HG03108 (cell line): Measurements from ENCODE around the gene TXNL1.
A peak's percentile ranks its signal among the peaks of the same experiment; 100 is the strongest.
"Not testable (repeated sequence)": the region's sequence is repeated elsewhere in the genome, so short reads cannot be mapped to it uniquely, and the experiment has no call there.

Experiments used
- ATAC-seq: cut with Tn5 transposase; IDR thresholded peaks from one replicate; pipeline ENCODE4 v1.9.1; 2021; ENCODE audit warnings: moderate library complexity; ENCODE audit not compliant: unreplicated experiment

The TXNL1 gene

DNA sequence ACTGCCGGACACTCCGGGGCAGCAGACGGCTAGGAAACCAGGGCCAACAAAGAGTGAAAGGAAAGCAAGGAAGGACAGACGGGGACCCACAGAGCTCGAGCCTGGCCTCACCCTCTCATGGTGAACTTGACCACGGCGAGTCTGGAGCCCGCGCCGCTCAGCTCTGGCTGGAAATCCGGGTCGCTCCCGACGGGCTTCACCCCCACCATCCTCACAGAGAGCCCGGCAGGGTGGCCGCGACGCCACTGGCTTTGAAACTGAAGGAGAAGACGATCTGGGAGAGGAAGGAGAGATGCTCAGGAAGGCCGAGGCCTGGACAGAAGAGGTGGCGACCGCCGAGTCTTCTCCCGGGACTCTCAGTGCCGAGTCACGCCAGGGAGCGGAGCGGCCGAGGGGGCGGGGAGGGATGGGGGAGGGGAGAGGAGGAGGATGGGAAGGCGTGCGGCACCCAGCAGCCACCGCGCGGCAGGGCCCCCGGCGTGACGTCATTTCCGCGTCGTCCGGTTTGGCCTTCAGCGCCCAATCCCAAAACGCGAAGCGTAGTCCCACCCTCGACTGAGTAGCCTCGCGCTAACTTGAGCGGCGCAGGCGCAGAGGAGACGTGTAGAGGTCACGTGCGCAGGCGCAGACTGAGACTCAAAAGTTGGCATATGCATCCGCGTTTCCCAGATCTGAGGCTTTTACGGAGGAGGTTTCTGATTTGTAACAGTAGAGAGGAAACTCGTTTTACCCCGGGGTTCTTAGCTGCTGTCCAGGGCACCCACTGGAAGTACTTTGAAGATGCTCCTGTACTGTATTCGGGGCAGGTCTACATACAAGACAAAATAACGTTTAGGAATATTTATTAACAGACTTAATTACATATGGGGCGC lies at the start of gene TXNL1:
Gene TXNL1 (minus strand): TSS at position 361 of the 872 bp plus-strand sequence. CDS start 152 bp downstream, at position 209.
- peak; percentile 94 for ATAC-seq

DNA sequence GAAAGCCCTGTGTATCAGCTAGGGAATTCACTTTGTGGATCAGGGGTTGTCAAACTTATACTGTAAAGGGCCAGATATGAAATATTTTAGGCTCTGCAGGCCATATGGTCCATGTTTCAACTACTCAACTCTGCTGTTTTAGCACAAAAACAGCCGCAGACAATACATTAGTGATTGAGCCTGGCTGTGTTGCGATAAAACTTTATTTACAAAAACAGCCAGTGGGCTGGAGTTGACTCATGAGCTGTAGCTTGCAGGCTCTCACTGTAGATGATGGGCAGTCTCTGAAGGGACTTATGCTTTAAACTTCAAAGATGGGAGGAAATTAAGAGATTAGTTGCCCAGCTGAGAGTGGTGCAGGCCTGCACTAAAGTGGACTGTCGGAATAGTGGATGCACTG lies 45.9 kb upstream of the TXNL1 start:
- ATAC-seq = no peak

DNA sequence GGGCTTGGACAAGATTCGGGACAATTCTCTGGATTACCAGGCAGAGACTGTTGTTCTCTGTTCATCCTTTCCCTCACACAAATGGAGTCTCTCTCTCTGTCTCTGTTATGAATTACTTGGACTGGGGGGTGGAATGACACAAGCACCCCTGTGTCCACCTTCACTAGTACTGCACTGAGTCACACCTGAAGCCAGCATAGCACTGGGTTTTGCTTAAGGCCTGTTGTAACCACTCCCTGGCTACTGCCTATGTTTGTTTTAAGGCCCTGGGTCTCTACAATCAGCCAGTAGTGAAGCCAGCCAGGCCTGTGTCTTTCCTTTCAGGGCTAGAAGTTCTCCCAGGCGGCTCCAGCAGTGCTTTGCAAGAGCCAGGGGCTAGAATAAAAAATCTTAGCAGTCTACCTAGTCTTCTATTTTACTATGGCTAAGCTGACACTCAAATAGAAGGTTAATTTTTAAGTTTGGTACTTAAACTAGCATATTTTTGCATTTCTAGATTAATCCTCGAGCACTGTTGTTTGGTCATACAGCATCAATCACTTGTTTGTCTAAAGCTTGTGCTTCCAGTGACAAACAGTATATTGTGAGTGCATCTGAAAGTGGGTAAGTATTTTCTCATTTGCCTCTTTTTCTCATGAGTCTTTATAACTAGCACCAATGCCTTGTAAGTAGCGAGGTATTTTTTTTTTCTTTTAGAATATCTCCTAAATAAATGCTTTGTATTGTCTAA lies 40.6 kb upstream of the TXNL1 start:
- no peak for ATAC-seq

DNA sequence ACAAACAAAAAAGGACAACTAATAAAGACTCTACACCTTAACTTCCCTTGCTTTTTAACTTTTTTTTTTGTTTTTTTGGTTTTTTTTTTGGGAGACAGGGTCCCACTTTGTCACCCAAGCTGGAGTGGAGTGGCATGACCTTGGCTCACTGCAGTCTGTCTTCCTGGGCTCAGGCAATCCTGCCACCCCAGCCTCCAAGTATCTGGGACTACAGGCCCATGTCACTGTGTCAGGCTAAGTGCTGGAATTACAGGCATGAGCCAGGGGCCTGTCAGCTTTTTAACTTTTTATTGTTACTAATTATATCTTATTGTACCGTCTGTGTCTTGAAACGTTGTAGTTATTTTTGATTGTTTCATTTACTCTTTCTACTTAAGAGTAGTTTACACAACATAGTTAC lies 38.2 kb upstream of the TXNL1 start:
- ATAC-seq = no peak

DNA sequence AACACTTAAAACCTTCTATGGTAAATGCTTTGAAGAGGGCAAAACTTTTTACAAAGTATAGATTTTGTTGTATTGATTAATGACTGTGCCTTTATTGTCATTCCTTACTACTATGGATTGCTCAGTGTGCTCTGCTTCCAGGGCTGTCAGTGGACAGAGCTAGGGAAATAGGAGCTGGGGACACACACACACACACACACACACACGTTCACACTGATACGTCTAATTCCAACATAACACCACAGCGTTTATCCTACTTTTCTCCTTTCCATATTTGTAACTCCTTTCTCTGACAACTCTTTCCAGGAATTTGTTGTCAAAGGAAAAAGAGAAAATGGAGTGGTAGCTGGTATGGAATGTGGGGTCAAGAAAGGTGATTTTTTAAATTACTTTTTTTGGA lies 34.6 kb upstream of the TXNL1 start:
- ATAC-seq = no peak

DNA sequence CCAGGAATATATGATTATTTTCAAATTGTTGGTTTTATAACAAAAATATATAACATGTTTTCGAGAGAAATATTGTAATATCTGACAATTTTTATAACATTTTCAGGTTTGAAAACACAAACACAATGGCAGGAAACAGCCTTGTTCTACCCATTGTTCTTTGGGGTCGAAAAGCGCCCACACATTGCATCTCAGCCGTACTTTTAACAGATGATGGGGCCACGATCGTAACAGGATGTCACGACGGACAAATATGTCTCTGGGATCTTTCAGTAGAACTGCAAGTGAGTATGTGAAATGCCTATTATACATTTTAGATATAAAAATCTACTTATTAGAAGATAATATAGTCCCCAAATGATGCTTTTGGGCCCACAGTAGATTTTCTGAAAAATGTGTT lies 34.0 kb upstream of the TXNL1 start:
- no peak for ATAC-seq

DNA sequence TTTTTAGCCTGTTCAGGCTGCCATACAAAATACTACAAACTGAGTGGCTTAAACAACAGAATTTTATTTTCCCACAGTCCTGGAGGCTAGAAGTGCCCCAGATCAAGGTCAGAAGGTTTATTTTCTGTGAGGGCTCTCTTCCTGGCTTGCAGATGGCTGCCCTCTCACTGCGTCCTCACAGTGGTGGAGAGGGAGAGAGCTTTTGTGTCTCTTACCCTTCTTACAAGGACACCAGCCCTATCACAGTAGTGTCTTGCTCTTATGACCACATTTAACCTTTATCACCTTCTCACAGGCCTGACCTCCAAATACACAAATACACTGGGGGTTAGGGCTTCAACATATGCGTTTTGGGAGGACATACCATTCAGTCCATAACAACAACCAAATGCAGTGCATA lies 24.5 kb upstream of the TXNL1 start:
- ATAC-seq = no peak

DNA sequence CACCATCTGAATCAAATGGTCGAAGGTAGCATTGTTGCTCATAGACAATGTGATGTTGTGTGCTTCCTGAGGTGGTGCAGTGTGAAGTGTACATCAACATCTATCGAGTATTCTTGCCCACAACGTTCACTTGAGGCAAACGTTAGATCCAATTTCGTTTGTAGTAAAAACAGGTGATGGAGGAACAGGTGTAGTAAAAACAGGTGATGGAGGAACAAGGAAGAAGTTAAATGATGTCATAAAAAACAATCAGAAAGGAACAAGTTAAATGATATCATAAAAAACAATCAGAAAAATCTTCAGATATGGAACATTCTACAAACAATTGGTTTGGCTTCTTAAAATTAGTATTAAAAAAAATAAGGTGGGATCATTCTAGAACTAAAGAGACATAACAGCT lies 24.1 kb upstream of the TXNL1 start:
- no peak for ATAC-seq

DNA sequence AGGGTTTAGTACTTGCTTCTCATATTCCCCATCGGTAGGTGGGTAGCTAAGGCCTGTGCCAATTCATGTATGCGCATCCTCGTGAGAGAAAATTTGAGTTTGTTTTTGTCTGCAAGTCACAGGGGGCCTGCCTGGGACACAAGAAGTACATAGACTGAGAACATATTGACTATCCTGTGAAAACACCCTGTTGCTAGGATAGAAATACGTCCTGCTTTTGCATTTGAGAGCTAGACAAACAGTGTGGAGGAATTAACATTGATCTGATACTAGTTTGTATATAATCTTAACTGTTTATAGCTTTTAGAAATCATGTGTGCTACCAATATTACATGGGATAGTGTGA lies 23.6 kb upstream of the TXNL1 start:
- no peak for ATAC-seq

DNA sequence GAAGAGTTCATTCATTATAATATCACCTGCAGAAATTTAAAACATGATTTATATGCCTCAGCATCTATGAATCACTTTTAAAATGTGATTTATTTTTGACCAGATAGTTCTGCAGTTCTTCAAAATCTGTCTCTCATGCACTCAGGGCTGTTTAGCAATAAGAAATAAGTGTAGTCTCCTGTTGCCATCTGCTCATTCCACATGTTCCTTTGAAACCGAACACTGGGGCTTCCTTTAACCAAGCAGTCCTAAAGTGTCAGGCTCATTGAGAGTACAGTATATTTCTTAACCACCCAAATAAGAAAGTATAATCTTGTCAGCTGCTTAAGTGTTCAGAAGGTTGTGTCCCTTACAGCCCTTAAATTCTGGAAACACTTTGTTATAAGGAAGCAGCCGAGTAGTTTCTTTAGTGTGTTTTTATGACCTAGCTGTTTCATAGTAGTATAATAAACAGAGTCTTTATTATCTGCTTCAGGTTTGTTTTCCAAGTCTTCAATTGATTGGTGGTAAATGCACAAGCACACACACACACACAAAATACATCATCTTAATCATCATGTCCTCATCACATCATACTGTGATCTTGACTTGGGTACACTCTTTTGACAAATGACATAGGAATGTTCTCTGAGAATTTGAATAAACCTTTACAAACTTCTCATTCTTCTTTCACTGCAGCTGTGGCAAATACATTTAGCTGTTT lies 23.1 kb upstream of the TXNL1 start:
- ATAC-seq = no peak

DNA sequence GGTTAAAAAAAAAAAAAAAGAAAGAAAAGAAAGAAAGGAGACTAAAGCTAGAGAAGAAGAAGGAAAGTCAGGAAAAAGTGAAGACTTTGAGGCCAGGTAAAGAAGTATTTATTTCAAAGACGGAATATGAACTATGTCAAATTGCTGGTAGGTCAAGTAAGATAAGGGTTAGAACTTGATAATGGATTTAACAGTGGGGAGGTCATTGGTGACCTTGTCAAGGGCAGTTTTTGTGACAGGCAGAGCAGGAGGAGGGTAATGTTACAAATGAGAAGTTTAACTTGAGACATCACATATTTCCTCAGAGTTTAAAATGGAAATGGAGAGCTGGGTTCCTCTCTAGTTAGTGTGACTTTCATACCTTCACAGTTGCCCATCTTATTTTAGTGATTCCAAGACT lies 22.3 kb upstream of the TXNL1 start:
- no peak for ATAC-seq

DNA sequence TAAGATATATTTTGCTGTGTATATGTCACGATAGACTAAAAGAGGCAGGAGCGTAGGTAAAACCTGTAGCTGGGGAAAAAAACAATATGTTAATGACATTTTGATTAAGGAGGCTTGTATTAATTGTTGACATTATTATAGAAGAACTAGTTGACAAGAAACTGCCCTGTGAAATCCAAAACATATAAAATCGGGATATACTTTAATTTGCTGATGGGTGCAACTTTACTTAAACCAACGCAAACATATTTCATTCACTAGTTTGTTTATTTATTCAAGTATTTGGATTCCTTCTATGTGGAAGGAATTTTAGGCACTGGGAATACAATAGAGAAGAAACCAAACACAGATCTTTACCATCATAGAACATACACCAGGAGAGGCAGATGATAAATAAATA lies 20.7 kb upstream of the TXNL1 start:
- ATAC-seq = no peak

DNA sequence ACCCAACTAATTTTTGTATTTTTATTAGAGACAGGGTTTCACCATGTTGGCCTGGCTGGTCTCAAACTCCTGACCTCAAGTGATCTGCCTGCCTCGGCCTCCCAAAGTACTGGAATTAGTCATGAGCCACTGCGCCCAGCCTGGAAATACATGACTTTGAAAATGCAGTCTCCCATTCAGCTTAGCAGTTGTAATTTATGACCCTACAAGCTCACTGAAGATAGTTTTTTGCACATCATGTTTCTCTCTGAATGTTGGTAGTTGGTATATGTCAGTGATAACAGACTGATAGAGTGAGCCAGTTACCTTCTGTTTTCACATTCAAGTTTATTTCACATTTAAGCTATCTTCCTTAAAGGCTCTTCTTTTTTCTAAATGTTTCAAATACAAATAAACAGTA lies 19.9 kb upstream of the TXNL1 start:
- no peak for ATAC-seq

DNA sequence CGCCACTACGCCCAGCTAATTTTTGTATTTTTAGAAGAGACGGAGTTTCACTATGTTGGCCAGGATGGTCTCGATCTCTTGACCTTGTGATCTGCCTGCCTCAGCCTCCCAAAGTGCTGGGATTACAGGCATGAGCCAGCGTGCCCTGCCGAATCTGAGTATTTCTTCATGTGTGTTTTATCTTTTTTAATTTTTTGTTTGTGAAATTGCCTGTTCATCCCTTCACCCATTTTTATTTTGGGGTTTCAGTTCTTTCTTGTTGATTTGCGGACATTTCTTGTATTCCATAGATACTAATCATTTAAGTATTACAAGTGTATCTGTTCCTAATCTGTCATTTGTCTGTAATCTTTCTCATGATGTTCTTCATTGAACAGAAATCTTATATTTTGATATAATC lies 15.9 kb upstream of the TXNL1 start:
- not testable (repeated sequence) for ATAC-seq

DNA sequence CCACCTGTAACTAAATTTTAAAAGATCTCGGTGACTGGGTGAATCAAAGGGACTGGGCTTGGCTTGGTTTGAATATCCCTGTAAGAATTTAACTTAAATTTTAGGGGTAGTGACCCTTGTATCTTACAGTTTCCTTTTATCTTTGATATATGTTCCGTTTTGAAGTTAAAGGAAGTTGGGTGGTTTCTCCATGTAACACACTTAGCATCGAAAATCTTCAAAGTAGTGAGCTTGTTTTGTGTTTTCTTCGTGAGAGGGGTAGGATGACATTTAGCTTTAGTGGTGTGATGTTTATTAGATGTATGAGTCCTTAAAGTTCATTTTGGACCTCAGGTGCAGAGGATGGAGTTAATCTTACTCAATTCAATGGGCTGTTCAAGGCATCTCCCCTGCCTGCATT lies 14.4 kb upstream of the TXNL1 start:
- no peak for ATAC-seq

DNA sequence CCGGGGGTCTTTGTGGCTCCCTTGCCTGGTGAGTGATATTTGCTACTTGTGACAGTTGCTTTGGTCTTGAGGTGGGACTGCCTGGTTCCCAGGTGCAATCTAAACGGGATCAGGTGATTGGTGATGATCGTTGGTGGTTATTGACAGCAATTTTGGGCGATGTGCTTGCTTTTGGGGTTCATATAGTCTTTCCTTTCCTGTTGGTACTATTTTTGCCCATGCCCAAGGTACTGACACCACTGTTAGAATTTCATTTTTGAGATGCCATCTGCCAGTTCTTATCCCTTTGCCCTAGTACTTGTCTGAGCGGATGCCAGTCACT lies 13.3 kb upstream of the TXNL1 start:
- no peak for ATAC-seq

DNA sequence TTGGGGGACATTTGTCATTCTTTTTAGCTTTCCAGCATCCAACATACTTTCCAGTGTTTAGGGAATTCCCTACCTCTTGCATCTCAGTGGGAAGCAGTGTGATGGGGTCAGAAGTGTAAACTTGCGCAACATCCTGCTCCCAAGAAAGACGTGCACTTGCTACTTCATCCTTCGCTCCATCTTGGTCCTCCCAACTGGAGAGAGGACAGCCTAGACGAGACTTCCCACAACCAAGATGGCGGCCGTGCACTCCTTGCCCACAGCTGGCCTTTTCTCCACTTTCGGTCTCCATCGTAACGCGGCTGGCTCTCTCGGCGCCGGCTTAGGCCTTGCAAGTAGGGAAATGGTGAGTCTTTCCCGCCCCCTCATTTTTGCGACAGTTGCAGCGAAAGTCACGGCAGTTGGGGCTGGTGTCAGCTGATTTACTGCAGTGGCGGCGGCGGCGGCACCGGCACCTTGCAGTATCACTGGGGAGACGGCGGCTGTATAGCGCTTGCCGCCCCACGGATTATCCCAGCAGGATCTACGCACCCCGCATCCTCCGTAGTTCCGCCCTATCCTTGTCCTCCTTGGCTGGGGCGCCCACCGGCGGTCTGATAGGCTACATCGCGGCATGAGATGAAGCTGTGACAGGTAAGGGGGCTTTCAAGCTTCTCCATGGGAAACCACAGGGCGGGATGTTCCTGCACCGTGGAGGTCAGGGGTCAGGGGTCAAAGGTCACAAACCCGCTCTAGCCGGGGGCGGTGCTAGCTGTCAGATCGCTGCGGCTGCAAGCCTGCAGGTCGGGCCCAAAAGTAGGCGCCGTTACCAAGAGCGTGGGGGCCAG lies 12.8 kb upstream of the TXNL1 start, which contains the start of gene WDR7:
Gene WDR7 (plus strand): TSS at position 416 of the 827 bp plus-strand sequence. CDS start 21,157 bp downstream, outside the sequence.
- peak; percentile 94 for ATAC-seq

DNA sequence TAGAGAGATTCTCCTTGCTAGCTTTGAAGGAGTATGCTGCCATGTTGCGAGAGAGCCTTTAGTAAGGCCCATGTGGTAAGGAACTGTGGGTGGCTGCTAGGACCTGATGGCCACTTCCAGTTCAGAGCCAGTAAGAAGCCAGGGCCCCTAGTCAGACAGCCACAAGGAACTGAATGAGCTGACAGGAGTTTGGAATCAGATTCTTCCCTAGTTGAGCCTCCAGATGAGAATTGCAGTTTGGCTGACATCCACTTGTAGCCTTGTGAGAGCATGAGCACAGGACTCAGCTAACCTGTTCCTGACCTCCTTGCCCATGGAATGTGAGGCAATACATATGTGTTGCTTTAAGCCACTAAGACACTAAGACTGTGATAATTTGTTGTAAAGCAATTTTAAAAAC lies 11.6 kb upstream of the TXNL1 start:
- no peak for ATAC-seq

DNA sequence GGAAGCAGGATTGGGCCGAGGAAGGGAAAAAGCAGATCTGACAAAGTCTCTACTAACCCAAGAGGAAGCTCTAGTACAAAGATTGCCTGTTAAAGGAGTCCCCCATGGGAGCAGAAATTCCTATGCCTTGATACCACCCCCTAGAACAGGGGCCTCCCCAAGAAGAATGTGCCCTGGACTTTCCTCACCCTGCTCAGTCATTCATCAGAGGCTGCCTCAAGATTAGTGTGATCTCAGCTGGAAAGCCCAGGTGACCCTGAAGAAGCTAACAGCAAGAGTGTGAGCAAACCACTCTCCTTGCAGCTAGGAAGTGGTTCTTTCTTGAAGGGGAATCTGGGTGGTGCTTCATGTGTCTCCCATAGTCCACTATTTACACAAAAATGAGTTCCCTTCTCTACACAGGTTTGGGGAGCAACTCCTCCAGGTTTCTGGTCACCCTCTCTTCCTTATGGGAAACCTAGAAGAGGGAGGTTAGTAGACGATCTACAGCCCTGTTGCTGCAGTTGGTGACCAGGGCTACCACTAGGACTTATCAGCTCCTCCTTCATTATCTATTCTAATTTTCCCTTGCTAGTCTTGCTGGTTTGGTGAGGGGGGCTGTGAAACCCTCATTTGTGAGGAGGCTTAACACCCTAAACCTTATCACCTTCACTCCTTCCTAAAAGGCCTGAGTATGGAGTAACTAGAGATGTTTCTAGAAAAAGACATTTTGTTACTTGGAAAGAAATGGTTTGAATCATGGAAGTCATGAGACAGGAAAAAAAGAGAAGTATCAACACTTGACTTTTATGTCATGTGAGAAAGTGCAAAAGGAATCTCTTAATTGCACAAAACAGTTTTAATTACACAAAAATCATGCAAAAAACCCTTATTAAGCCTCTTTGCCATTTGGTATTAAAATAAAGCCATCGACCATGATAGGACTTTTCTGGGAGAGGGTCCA lies 9.8 kb upstream of the TXNL1 start:
- no peak for ATAC-seq

DNA sequence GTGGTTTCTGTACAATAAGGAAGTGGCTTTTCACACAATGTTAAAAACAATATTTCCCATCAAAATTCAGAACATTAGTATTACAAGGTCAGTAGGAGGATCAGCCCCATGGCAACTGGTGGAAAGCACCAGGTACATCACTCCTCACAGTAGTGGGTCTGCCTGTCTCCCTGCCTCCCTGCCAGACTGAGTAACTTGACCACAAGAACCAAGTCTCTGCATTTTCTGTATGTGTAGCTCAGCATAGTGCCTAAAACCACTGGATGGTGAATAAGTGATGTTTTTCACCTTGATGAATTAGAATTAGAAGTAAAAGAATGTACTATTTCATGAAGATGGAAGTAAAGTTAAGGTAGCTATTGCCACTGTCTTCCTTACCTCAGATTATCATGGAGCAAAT lies 8.7 kb upstream of the TXNL1 start:
- no peak for ATAC-seq
